K562 (cell line): ENCODE measurements around the gene CAPZA3. TPM values are rescaled to one million over a fixed set of nuclear protein-coding genes. Genes with fewer than 3 reads are reported as not detected.

ENCODE experiments used
- HDAC1 ChIP-seq, 2 experiments: fragments of 450-650 bp; IDR thresholded peaks; 2 replicates each; pipeline ENCODE4 v1.6.1; 2016 to 2017; ENCODE audit warnings: inconsistent platforms in 1 of 2, mild to moderate bottlenecking in 1 of 2, moderate library complexity in 1 of 2
- polyA plus RNA-seq, 8 experiments: library from polyadenylated mRNA; depleted of rRNA in 4 of 8; stranded (reverse) in 5 of 8; unstranded in 3 of 8; fragments of >200 nt; fragmentation: Nextera tagmentation in 2 of 8; fragmentation: Illumina TruSeq in 1 of 8; extraction: Ambion mirVana in 2 of 8; extraction: Trizol in 1 of 8; gene quantifications; 2 replicates each; pipeline versions ENCODE4 v1.2.1 to v1.2.3, GENCODE V29; 2011 to 2014; ENCODE audit warnings: inconsistent platforms in 1 of 8, missing spikeins in 1 of 8
- total RNA-seq, 7 experiments: library from RNA; depleted of rRNA in 6 of 7; stranded (reverse); fragments of >200 nt in 6 of 7; fragmentation: Illumina TruSeq in 2 of 7; extraction: Trizol in 2 of 7; gene quantifications; 2 replicates each; pipeline versions ENCODE4 v1.2.1 to v1.2.3, GENCODE V29; 2011 to 2021; ENCODE audit warnings: low replicate concordance in 1 of 7
- TF ChIP-seq, protein P1 (sequence below): fragments of 250-450 bp; sonication (Bioruptor Pico); IDR thresholded peaks from 2 replicates; pipeline ENCODE4 v1.8.0; 2021; ENCODE audit warnings: moderate library complexity, mild to moderate bottlenecking, inconsistent platforms
- TF ChIP-seq, protein P2 (sequence below): fragments of 200-600 bp; sonication (generic); IDR thresholded peaks from one replicate; pipeline ENCODE4 v1.6.1; 2012; ENCODE audit warnings: mild to moderate bottlenecking, low read depth, low read length, inconsistent platforms

The CAPZA3 gene
- total and polyA plus RNA-seq, 9 of the 15 experiments (the other 6 are each of a cell fraction or from before 2014, with no cell fraction given): not detected

DNA sequence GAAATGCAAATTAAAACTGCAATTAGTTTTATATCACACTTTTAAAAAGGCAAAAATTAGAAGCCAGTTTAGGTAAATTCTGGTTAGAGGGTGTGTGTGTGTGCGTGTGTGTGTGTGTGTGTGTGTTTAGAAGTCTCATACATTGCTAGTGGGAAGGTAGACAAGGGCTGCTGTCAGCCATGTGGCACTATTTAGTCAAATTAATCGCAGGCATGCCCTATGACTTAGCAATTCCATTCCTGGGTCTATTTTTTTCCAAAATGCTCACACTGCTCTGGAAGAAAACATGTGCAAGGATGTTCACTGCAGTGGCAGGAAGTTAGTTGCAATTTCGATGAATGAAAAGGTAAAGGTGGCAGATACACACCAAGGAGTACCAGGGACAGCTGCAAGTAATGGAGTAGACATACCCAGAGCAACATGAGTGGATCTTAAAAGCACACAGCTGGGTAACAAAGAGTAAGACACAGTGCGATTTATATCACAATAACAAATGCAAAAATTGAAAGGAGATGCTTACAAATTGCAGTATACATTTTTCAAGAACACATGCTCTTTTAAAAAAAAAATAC, 11.6 kb downstream of the CAPZA3 start (continued):
- TF ChIP-seq, protein P1, sequence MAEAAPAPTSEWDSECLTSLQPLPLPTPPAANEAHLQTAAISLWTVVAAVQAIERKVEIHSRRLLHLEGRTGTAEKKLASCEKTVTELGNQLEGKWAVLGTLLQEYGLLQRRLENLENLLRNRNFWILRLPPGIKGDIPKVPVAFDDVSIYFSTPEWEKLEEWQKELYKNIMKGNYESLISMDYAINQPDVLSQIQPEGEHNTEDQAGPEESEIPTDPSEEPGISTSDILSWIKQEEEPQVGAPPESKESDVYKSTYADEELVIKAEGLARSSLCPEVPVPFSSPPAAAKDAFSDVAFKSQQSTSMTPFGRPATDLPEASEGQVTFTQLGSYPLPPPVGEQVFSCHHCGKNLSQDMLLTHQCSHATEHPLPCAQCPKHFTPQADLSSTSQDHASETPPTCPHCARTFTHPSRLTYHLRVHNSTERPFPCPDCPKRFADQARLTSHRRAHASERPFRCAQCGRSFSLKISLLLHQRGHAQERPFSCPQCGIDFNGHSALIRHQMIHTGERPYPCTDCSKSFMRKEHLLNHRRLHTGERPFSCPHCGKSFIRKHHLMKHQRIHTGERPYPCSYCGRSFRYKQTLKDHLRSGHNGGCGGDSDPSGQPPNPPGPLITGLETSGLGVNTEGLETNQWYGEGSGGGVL (CRISPR knock-in tag): no peak
- no peak for TF ChIP-seq HDAC1 (IDR thresholded peaks at IDR 0.05)
- TF ChIP-seq, protein P2, sequence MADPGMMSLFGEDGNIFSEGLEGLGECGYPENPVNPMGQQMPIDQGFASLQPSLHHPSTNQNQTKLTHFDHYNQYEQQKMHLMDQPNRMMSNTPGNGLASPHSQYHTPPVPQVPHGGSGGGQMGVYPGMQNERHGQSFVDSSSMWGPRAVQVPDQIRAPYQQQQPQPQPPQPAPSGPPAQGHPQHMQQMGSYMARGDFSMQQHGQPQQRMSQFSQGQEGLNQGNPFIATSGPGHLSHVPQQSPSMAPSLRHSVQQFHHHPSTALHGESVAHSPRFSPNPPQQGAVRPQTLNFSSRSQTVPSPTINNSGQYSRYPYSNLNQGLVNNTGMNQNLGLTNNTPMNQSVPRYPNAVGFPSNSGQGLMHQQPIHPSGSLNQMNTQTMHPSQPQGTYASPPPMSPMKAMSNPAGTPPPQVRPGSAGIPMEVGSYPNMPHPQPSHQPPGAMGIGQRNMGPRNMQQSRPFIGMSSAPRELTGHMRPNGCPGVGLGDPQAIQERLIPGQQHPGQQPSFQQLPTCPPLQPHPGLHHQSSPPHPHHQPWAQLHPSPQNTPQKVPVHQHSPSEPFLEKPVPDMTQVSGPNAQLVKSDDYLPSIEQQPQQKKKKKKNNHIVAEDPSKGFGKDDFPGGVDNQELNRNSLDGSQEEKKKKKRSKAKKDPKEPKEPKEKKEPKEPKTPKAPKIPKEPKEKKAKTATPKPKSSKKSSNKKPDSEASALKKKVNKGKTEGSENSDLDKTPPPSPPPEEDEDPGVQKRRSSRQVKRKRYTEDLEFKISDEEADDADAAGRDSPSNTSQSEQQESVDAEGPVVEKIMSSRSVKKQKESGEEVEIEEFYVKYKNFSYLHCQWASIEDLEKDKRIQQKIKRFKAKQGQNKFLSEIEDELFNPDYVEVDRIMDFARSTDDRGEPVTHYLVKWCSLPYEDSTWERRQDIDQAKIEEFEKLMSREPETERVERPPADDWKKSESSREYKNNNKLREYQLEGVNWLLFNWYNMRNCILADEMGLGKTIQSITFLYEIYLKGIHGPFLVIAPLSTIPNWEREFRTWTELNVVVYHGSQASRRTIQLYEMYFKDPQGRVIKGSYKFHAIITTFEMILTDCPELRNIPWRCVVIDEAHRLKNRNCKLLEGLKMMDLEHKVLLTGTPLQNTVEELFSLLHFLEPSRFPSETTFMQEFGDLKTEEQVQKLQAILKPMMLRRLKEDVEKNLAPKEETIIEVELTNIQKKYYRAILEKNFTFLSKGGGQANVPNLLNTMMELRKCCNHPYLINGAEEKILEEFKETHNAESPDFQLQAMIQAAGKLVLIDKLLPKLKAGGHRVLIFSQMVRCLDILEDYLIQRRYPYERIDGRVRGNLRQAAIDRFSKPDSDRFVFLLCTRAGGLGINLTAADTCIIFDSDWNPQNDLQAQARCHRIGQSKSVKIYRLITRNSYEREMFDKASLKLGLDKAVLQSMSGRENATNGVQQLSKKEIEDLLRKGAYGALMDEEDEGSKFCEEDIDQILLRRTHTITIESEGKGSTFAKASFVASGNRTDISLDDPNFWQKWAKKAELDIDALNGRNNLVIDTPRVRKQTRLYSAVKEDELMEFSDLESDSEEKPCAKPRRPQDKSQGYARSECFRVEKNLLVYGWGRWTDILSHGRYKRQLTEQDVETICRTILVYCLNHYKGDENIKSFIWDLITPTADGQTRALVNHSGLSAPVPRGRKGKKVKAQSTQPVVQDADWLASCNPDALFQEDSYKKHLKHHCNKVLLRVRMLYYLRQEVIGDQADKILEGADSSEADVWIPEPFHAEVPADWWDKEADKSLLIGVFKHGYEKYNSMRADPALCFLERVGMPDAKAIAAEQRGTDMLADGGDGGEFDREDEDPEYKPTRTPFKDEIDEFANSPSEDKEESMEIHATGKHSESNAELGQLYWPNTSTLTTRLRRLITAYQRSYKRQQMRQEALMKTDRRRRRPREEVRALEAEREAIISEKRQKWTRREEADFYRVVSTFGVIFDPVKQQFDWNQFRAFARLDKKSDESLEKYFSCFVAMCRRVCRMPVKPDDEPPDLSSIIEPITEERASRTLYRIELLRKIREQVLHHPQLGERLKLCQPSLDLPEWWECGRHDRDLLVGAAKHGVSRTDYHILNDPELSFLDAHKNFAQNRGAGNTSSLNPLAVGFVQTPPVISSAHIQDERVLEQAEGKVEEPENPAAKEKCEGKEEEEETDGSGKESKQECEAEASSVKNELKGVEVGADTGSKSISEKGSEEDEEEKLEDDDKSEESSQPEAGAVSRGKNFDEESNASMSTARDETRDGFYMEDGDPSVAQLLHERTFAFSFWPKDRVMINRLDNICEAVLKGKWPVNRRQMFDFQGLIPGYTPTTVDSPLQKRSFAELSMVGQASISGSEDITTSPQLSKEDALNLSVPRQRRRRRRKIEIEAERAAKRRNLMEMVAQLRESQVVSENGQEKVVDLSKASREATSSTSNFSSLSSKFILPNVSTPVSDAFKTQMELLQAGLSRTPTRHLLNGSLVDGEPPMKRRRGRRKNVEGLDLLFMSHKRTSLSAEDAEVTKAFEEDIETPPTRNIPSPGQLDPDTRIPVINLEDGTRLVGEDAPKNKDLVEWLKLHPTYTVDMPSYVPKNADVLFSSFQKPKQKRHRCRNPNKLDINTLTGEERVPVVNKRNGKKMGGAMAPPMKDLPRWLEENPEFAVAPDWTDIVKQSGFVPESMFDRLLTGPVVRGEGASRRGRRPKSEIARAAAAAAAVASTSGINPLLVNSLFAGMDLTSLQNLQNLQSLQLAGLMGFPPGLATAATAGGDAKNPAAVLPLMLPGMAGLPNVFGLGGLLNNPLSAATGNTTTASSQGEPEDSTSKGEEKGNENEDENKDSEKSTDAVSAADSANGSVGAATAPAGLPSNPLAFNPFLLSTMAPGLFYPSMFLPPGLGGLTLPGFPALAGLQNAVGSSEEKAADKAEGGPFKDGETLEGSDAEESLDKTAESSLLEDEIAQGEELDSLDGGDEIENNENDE: no peak
